IMR-90 (cell line): ENCODE data around the gene AUTS2. TPM values are rescaled to one million over a fixed set of nuclear protein-coding genes. Genes with fewer than 3 reads are reported as not detected.

Experiments used
- ATAC-seq: fragments of 200-7000 bp; cut with Tn5 transposase; 2 replicates; pipeline ENCODE4 v1.9.1; 2020; ENCODE audit warnings: low read depth, mild to moderate bottlenecking, moderate library complexity
- BruUV-seq: library from RNA; stranded (reverse); fragments of 400-500 nt; replicated peaks from 2 replicates; lab custom pipeline; 2021; lab: Mats Ljungman, UMichigan
- CTCF ChIA-PET: fragments of 300-600 bp; formaldehyde crosslinking; extraction: SDS; loops from one replicate; lab custom pipeline; 2021; ENCODE audit warnings: antibody characterized with exemption; lab: Yijun Ruan, JAX
- POLR2A ChIA-PET: fragments of 300-600 bp; sonication (Branson Sonifier 250); formaldehyde crosslinking; loops from one replicate; lab custom pipeline; 2022; ENCODE audit warnings: antibody characterized with exemption; ENCODE audit not compliant: unreplicated experiment; lab: Charles Lee
- DNase-seq: peaks from one replicate; pipeline ENCODE4 v3.0.0; 2013
- H2AFZ ChIP-seq: replicated peaks from 2 replicates; pipeline ENCODE3; 2013; ENCODE audit warnings: low read length, mild to moderate bottlenecking; ENCODE audit not compliant: poor library complexity
- H2AK5ac ChIP-seq: 2 replicates; pipeline ENCODE4 v1.6.1; 2013; ENCODE audit warnings: low read depth, low read length, inconsistent platforms
- H2AK9ac ChIP-seq: replicated peaks from 2 replicates; pipeline ENCODE3; 2013; ENCODE audit warnings: mild to moderate bottlenecking, low read depth, low read length, moderate library complexity; ENCODE audit not compliant: poor library complexity
- H2BK120ac ChIP-seq: 2 replicates; pipeline ENCODE4 v1.6.1; 2013; ENCODE audit warnings: low read depth, low read length, inconsistent platforms
- H2BK15ac ChIP-seq: 3 replicates; pipeline ENCODE4 v1.6.1; 2013; ENCODE audit warnings: low read depth, low read length, inconsistent platforms
- H2BK20ac ChIP-seq: 2 replicates; pipeline ENCODE4 v1.6.1; 2013; ENCODE audit warnings: low read depth, mild to moderate bottlenecking, inconsistent platforms, low read length, moderate library complexity
- H2BK5ac ChIP-seq: 2 replicates; pipeline ENCODE4 v1.6.1; 2013; ENCODE audit warnings: mild to moderate bottlenecking, low read depth, low read length, inconsistent platforms; ENCODE audit not compliant: poor library complexity, severe bottlenecking
- H3K14ac ChIP-seq: replicated peaks from 2 replicates; pipeline ENCODE4 v1.6.1; 2013; ENCODE audit warnings: low read depth, low read length, inconsistent platforms
- H3K18ac ChIP-seq: 2 replicates; pipeline ENCODE4 v1.6.1; 2013; ENCODE audit warnings: low read depth, low read length, control low read depth
- H3K23ac ChIP-seq: 2 replicates; pipeline ENCODE4 v1.6.1; 2013; ENCODE audit warnings: low read depth, low read length, inconsistent platforms
- H3K27ac ChIP-seq: 2 replicates; pipeline ENCODE4 v1.5.1; 2013; ENCODE audit warnings: mild to moderate bottlenecking, control low read depth, low read length; ENCODE audit not compliant: insufficient read depth
- H3K27me3 ChIP-seq: 2 replicates; pipeline ENCODE4 v1.6.1; 2013; ENCODE audit warnings: low read length; ENCODE audit not compliant: control insufficient read depth, insufficient read depth
- H3K36me3 ChIP-seq: 2 replicates; pipeline ENCODE4 v1.6.1; 2013; ENCODE audit warnings: low read length, mixed read lengths; ENCODE audit not compliant: control insufficient read depth, insufficient read depth
- H3K4ac ChIP-seq: 2 replicates; pipeline ENCODE4 v1.6.1; 2013; ENCODE audit warnings: low read depth, low read length, inconsistent platforms
- H3K4me1 ChIP-seq: 2 replicates; pipeline ENCODE4 v1.6.1; 2013; ENCODE audit warnings: low read length, mixed read lengths; ENCODE audit not compliant: control insufficient read depth, insufficient read depth
- H3K4me2 ChIP-seq: 2 replicates; pipeline ENCODE4 v1.6.1; 2013; ENCODE audit warnings: low read depth, mild to moderate bottlenecking, control low read depth, low read length, moderate library complexity
- H3K4me3 ChIP-seq: 2 replicates; pipeline ENCODE4 v1.5.1; 2013; ENCODE audit warnings: low read depth, mild to moderate bottlenecking, control low read depth, low read length, moderate library complexity; ENCODE audit not compliant: insufficient read depth
- H3K56ac ChIP-seq: 2 replicates; pipeline ENCODE4 v1.6.1; 2013; ENCODE audit warnings: low read length, inconsistent platforms; ENCODE audit not compliant: insufficient read depth; ENCODE audit errors: extremely low read depth
- H3K79me1 ChIP-seq, 2 experiments: 2 replicates each; pipeline ENCODE4 v1.6.1; 2013; ENCODE audit warnings: low read length in 2 of 2, inconsistent platforms in 1 of 2, low read depth in 1 of 2
- H3K9ac ChIP-seq: 2 replicates; pipeline ENCODE4 v1.6.1; 2013; ENCODE audit warnings: low read depth, low read length, control low read depth
- H3K9me1 ChIP-seq: 2 replicates; pipeline ENCODE4 v1.6.1; 2013; ENCODE audit warnings: low read length, inconsistent platforms; ENCODE audit not compliant: insufficient read depth
- H3K9me3 ChIP-seq: 2 replicates; pipeline ENCODE4 v1.6.1; 2013; ENCODE audit warnings: low read length; ENCODE audit not compliant: control insufficient read depth, insufficient read depth
- H4K20me1 ChIP-seq: 2 replicates; pipeline ENCODE4 v1.6.1; 2013; ENCODE audit warnings: low read length, inconsistent platforms; ENCODE audit not compliant: insufficient read depth
- H4K5ac ChIP-seq: 2 replicates; pipeline ENCODE4 v1.6.1; 2013; ENCODE audit warnings: mild to moderate bottlenecking, low read depth, low read length, control low read depth
- H4K8ac ChIP-seq, 2 experiments: 2 replicates each; pipeline ENCODE4 v1.6.1; 2013; ENCODE audit warnings: low read depth in 2 of 2, low read length in 2 of 2, control low read depth in 1 of 2, inconsistent platforms in 1 of 2
- H4K91ac ChIP-seq: 2 replicates; pipeline ENCODE4 v1.6.1; 2013; ENCODE audit warnings: low read depth, low read length, inconsistent platforms; ENCODE audit not compliant: insufficient read depth
- BHLHE40 ChIP-seq: fragments of 150-350 bp; IDR thresholded peaks from 2 replicates; pipeline ENCODE4 v1.6.1; 2016; ENCODE audit warnings: mild to moderate bottlenecking, low read depth, low read length
- CEBPB ChIP-seq: IDR thresholded peaks from 2 replicates; pipeline ENCODE4 v1.6.1; 2012; ENCODE audit warnings: low read depth, low read length, improper control_type of control experiment
- ELK1 ChIP-seq: fragments of 150-350 bp; IDR thresholded peaks from 2 replicates; pipeline ENCODE4 v1.6.1; 2016; ENCODE audit warnings: low read depth, mild to moderate bottlenecking, low read length, moderate library complexity, borderline replicate concordance
- FOS ChIP-seq: fragments of 150-350 bp; IDR thresholded peaks from 2 replicates; pipeline ENCODE4 v1.6.1; 2016; ENCODE audit warnings: low read depth, low read length
- MXI1 ChIP-seq: IDR thresholded peaks from 2 replicates; pipeline ENCODE4 v1.6.1; 2012; ENCODE audit warnings: low read depth, mild to moderate bottlenecking, low read length, moderate library complexity, borderline replicate concordance
- NFE2L2 ChIP-seq: fragments of 150-350 bp; IDR thresholded peaks from 2 replicates; pipeline ENCODE4 v1.6.1; 2016; ENCODE audit warnings: low read depth, mild to moderate bottlenecking, low read length
- RAD21 ChIP-seq: IDR thresholded peaks from 2 replicates; pipeline ENCODE4 v1.6.1; 2012; ENCODE audit warnings: low read length, improper control_type of control experiment
- RCOR1 ChIP-seq: IDR thresholded peaks from 2 replicates; pipeline ENCODE4 v1.6.1; 2012; ENCODE audit warnings: mild to moderate bottlenecking, low read length, improper control_type of control experiment; ENCODE audit not compliant: insufficient replicate concordance
- SMC3 ChIP-seq: fragments of 150-350 bp; IDR thresholded peaks from 2 replicates; pipeline ENCODE4 v1.6.1; 2016; ENCODE audit warnings: low read depth, mild to moderate bottlenecking, antibody characterized with exemption, low read length, moderate library complexity
- WGBS, 2 experiments: methylation state at CpG; one replicate each; pipeline versions ENCODE4 v1.1.5 to v1.1.7; 2013; ENCODE audit warnings: missing lambda C conversion rate in 2 of 2; ENCODE audit not compliant: insufficient read length in 1 of 2; ENCODE audit errors: extremely low coverage in 2 of 2; 5-methylcytosine and 5-hydroxymethylcytosine counted together
- dilution Hi-C: fragments of 300-500 bp; cut with HindIII; formaldehyde crosslinking; loops from one replicate; pipeline ENCODE4 v1.14.3; 2018; ENCODE audit warnings: low sequenced_read_pairs; ENCODE audit not compliant: unreplicated experiment
- in situ Hi-C: fragments of 300-500 bp; cut with MboI; formaldehyde crosslinking; loops from 3 replicates; pipeline ENCODE4 v1.14.3; 2019; ENCODE audit warnings: low sequenced_read_pairs, inconsistent platforms, mixed read lengths
- intact Hi-C: fragments of 100-400 bp; cut with micrococcal nuclease; formaldehyde crosslinking; loops from 2 replicates; pipeline ENCODE4 v1.10.0; 2022
- polyA plus RNA-seq, 3 experiments: library from polyadenylated mRNA; depleted of rRNA; stranded (reverse); fragments of >200 nt; gene quantifications; 2 replicates each; pipeline ENCODE4 v1.2.3, GENCODE V29; 2012; ENCODE audit warnings: low replicate concordance in 1 of 3
- total RNA-seq: library from RNA; depleted of rRNA; stranded (reverse); fragments of >200 nt; gene quantifications from 2 replicates; pipeline ENCODE4 v1.2.3, GENCODE V29; 2012
- TF ChIP-seq, protein P1 (sequence below): fragments of 150-350 bp; IDR thresholded peaks from 2 replicates; pipeline ENCODE4 v1.6.1; 2017; ENCODE audit warnings: mild to moderate bottlenecking, antibody characterized with exemption, low read length, low read depth

AUTS2 gene
- total and polyA plus RNA-seq, 2 of the 4 experiments (the other 2 are of a cell fraction), result 0.90 to 3.0 TPM

- no peak overlapping the region for H3K4me2 ChIP-seq
- peaks cover 2% of the 10 kb centered on the region; the same call in 1 of the 2 replicates for H3K9me3 ChIP-seq
- H4K8ac ChIP-seq, result no peak overlapping the region
- H4K5ac ChIP-seq, result no peak overlapping the region
- dilution Hi-C loops, result no loop called here
- DNase-seq (no peak), ATAC-seq (no peak)
- H4K20me1 ChIP-seq, result no peaks in the 10 kb centered on the region
- no peaks in the 10 kb centered on the region for H3K27me3 ChIP-seq
- no peak overlapping the region for H2BK120ac ChIP-seq
- intact Hi-C loops, result no loop called here
- H2BK20ac ChIP-seq, result no peak overlapping the region
- no peak for TF ChIP-seq ELK1
- no peak for TF ChIP-seq NFE2L2
- TF ChIP-seq RCOR1, result no peak
- no peak for TF ChIP-seq RAD21
- no peak for TF ChIP-seq SMC3
- no peak for TF ChIP-seq BHLHE40
- TF ChIP-seq, protein P1, sequence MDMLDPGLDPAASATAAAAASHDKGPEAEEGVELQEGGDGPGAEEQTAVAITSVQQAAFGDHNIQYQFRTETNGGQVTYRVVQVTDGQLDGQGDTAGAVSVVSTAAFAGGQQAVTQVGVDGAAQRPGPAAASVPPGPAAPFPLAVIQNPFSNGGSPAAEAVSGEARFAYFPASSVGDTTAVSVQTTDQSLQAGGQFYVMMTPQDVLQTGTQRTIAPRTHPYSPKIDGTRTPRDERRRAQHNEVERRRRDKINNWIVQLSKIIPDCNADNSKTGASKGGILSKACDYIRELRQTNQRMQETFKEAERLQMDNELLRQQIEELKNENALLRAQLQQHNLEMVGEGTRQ, result no peak
- TF ChIP-seq MXI1, result no peak
- TF ChIP-seq FOS, result no peak
- no peak for TF ChIP-seq CEBPB
- H2AK9ac ChIP-seq, result no peak overlapping the region
- H2BK5ac ChIP-seq, result no peak overlapping the region
- no peaks in the 10 kb centered on the region for H3K36me3 ChIP-seq
- H3K4me1 ChIP-seq, result no peaks in the 10 kb centered on the region
- ChIA-PET CTCF (no interaction called here), POLR2A (no interaction called here)
- H2BK15ac ChIP-seq, result no peak overlapping the region
- H4K91ac ChIP-seq, result no peak overlapping the region
- WGBS, 2 experiments, result 43% methylated on average over 2 of the region's 6 CpGs; no CpG with 5 or more reads in 1 of the 2 experiments
- no peak overlapping the region for H3K56ac ChIP-seq
- H3K9ac ChIP-seq, result no peak overlapping the region
- no peak overlapping the region for H3K23ac ChIP-seq
- no peak overlapping the region for H3K27ac ChIP-seq
- H3K9me1 ChIP-seq, result no peaks in the 10 kb centered on the region
- no peaks in the 10 kb centered on the region for H3K79me1 ChIP-seq
- peak overlapping the region; percentile 21 for H2AFZ ChIP-seq
- H3K4me3 ChIP-seq, result no peak overlapping the region
- H2AK5ac ChIP-seq, result no peak overlapping the region
- BruUV-seq, result no TSS peak
- no peak overlapping the region for H3K14ac ChIP-seq
- no peak overlapping the region for H3K4ac ChIP-seq
- no peak overlapping the region for H3K18ac ChIP-seq
- in situ Hi-C loops, result no loop called here
Observed at GRCh38 chr7:69775231-69775771, 177.0 kb downstream of the AUTS2 start.
